Left renal pelvis (tissue), 4 donors: ENCODE measurements around the gene RNU6-1. TPM values are rescaled to one million over a fixed set of nuclear protein-coding genes. Genes with fewer than 3 reads are reported as not detected.
A peak's percentile ranks its signal among the peaks of the same experiment; 100 is the strongest.

ENCODE experiments used
- DNase-seq, 4 donors: peaks; one replicate each; pipeline ENCODE4 v3.0.0-alpha.2; 2013; ENCODE audit warnings: low read depth in 4 of 4, low spot score in 3 of 4
- polyA plus RNA-seq, 4 donors: library from polyadenylated mRNA; unstranded; fragments of 120-200 nt; gene quantifications; one replicate each; pipeline ENCODE4 v1.2.1, GENCODE V29; 2013; ENCODE audit not compliant: insufficient read length in 4 of 4

RNU6-1 gene
- polyA plus RNA-seq, 4 donors = not detected

DNA sequence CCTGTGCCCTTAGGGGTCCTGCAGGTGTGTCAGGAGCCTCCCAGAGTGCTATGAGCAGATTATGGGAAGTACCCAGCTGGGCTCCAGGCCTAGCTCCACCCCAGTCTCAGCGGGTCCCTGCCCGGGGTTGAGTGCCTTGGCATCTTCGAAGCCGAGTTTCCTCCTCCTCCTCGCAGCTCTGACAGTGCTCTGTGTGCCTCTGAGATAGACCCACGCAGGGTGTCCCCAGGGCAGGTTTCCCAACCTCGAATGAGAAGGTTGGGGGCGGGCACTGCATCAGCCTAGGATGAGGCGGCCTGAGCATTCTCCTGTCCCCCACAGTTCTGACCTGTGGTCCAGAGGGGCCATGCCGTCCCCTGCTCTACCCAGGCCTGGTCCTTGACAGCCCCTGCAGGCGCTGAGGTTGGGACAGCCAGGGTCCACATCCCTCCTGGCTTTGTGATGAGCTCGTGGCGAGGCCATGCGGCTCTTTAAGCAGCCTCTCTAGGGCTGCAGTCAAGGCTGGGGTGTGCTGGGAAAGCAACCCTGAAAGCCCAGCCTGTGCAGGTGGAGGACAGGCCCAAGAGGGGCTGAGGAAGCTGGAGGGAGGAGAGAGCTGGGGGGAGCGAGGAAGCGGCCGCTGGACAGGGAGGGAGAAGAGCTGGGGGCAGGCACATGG is 34.7 kb downstream of the RNU6-1 start:
- no peak for DNase-seq

GRCh38 chr15:67803996-67804843 is 35.6 kb downstream of the RNU6-1 start:
- no peak for DNase-seq

GRCh38 chr15:67803299-67803698 is 36.5 kb downstream of the RNU6-1 start:
- DNase-seq = no peak

- DNase-seq = no peak
These were observed 37.6 kb downstream of the RNU6-1 start for GRCh38 chr15:67801926-67802914.

GRCh38 chr15:67801142-67801541 is 38.7 kb downstream of the RNU6-1 start:
- DNase-seq = no peak

DNA sequence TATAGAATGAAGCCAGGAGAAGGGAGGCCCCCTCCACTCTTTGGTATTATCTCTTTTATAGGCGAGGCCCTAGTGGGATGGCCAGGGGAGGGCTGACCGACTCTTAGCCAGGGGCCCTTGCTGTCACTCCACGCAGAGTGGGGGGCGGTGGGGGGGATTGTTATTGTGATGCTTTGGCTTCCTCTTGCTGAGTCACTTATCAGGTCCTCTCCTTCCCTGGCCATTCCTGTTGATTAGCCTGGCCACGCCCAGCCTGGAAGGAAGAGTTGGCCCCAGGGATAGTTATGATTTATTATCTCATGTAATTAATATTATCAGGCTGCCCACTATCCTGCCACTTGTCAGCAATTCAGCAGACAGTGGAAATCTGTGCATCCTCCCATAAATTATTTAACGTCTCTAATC is 40.0 kb downstream of the RNU6-1 start:
- DNase-seq = no peak

- DNase-seq = no peak
These were observed 43.4 kb downstream of the RNU6-1 start for GRCh38 chr15:67796196-67797127.

GRCh38 chr15:67794832-67795574 is 44.8 kb downstream of the RNU6-1 start:
- no peak for DNase-seq

DNA sequence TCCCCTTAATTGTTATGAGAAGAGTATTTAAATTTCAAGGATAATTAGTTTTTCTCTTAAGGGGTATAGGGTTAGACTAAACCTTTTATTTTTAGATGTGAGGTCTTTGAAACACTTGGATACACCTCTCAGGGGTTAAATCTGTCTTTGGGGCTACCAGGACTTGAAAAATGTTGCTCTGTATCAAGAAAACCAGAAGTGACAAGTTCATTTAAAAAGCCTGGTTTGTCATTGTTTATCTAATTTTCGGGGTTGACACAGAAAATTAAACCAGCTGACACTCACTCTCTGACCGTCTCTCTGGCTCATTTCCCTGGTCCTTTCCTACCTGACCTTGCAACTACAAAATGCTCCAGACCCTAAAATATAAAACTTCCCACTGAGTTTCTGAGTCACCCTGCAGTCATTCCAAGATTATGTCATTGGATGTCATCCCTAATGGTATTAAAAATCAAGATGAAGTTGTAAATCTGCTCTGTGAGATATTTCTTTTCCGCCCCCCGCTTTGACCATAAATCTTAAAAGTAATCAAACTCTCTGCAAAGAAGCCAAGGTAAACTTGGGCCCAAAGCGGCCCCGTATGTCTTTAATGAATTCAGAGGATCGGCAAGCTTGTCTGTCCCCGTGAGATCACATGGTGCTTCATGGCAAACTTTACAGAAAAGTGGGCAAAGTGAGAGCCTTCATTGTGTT is 47.4 kb downstream of the RNU6-1 start:
- DNase-seq = peak in 1 of 4 donors; percentile 29

- DNase-seq = no peak
These were observed 49.1 kb downstream of the RNU6-1 start for GRCh38 chr15:67790610-67791319.

Other genes starting within 250 kb of the RNU6-1 start
- gene SKOR1, start 14.5 kb downstream of the RNU6-1 start, polyA plus RNA-seq = under 1 TPM; 0.24 to 0.56 (median 0.42) TPM
- gene PIAS1, start 214.3 kb upstream of the RNU6-1 start, polyA plus RNA-seq = 10 to 100 TPM; 39.4 to 52.0 (median 44.9) TPM